HCT116 (cell line): ENCODE results near the gene CIT. TPM values are rescaled to one million over a fixed set of nuclear protein-coding genes. Genes with fewer than 3 reads are reported as not detected.
A peak's percentile ranks its signal among the peaks of the same experiment; 100 is the strongest.

Experiments
- ATAC-seq: fragments of 200-7000 bp; cut with Tn5 transposase; 2 replicates; pipeline ENCODE4 v1.9.1; 2020; ENCODE audit warnings: mild to moderate bottlenecking, moderate library complexity
- BruUV-seq: library from RNA; stranded (reverse); fragments of 400-500 nt; replicated peaks from 2 replicates; lab custom pipeline; 2021; lab: Mats Ljungman, UMichigan
- CTCF ChIA-PET: fragments of 300-600 bp; sonication (Branson Sonifier 250); formaldehyde crosslinking; loops from one replicate; lab custom pipeline; 2021; ENCODE audit warnings: antibody characterized with exemption; lab: Charles Lee
- POLR2A ChIA-PET: fragments of 300-600, 350-600 bp; sonication (Branson Sonifier 250); formaldehyde crosslinking; loops from one replicate; lab custom pipeline; 2021; ENCODE audit warnings: antibody characterized with exemption; lab: Charles Lee
- RAD21 ChIA-PET, 2 experiments: fragments of 300-600 bp; sonication (Branson Sonifier 250); formaldehyde crosslinking; loops; one replicate each; lab custom pipeline; 2023; ENCODE audit warnings: low total read pairs in 2 of 2; ENCODE audit not compliant: uncharacterized antibody in 2 of 2, unreplicated experiment in 2 of 2, low non-redundant PET in 1 of 2; lab: Charles Lee
- DNase-seq: peaks from one replicate; pipeline ENCODE4 v3.0.0-alpha.2; 2010; ENCODE audit warnings: low read depth, low spot score
- H2AFZ ChIP-seq: fragments of 200-600 bp; shearing (Covaris generic), sonication (generic); 2 replicates; pipeline ENCODE4 v1.6.1; 2017; ENCODE audit warnings: low read depth, mixed run types, mixed read lengths, antibody characterized with exemption, low read length; ENCODE audit not compliant: poor library complexity, severe bottlenecking
- H3K27ac ChIP-seq: 2 replicates; pipeline ENCODE4 v1.5.1; 2012; ENCODE audit warnings: low read depth, low read length
- H3K27me3 ChIP-seq: fragments of 200-600 bp; sonication (generic); 2 replicates; pipeline ENCODE4 v1.6.1; 2016; ENCODE audit warnings: mixed run types, low read length, mixed read lengths; ENCODE audit not compliant: insufficient read depth
- H3K36me3 ChIP-seq, 2 experiments: fragments of 200-500 bp in 1 of 2; fragments of 200-600 bp in 1 of 2; sonication (Bioruptor generic) in 1 of 2; sonication (generic) in 1 of 2; 2 replicates each; pipeline versions ENCODE4 v1.5.1 to v1.6.1; 2014 to 2016; ENCODE audit warnings: low read length in 2 of 2, inconsistent platforms in 1 of 2, mixed read lengths in 1 of 2, mixed run types in 1 of 2; ENCODE audit not compliant: insufficient read depth in 2 of 2, control insufficient read depth in 1 of 2
- H3K4me1 ChIP-seq, 2 experiments: fragments of 200-600 bp in 1 of 2; sonication (generic) in 1 of 2; 2 replicates each; pipeline versions ENCODE4 v1.5.1 to v1.6.1; 2012 to 2017; ENCODE audit warnings: low read length in 2 of 2, inconsistent platforms in 1 of 2, mild to moderate bottlenecking in 1 of 2, mixed read lengths in 1 of 2, mixed run types in 1 of 2, moderate library complexity in 1 of 2; ENCODE audit not compliant: insufficient read depth in 2 of 2, control insufficient read depth in 1 of 2
- H3K4me2 ChIP-seq: fragments of 200-600 bp; sonication (generic); 2 replicates; pipeline ENCODE4 v1.6.1; 2017; ENCODE audit warnings: mixed run types, low read length, mixed read lengths
- H3K4me3 ChIP-seq, 2 experiments: fragments of 200-600 bp in 1 of 2; sonication (generic) in 1 of 2; replicated peaks in 1 of 2; 2 replicates each; pipeline ENCODE4 v1.5.1; 2011 to 2016; ENCODE audit warnings: low read length in 2 of 2, control low read depth in 1 of 2, low read depth in 1 of 2, mild to moderate bottlenecking in 1 of 2, mixed read lengths in 1 of 2, mixed run types in 1 of 2
- H3K79me2 ChIP-seq: fragments of 200-600 bp; sonication (generic); 2 replicates; pipeline ENCODE4 v1.6.1; 2017; ENCODE audit warnings: mild to moderate bottlenecking, mixed run types, low read length, moderate library complexity, mixed read lengths; ENCODE audit not compliant: insufficient read depth
- H3K9ac ChIP-seq: fragments of 200-600 bp; sonication (generic); 2 replicates; pipeline ENCODE4 v1.6.1; 2016; ENCODE audit warnings: low read length, mixed read lengths
- H3K9me2 ChIP-seq: fragments of 200-600 bp; sonication (generic), shearing (Covaris generic); 2 replicates; pipeline ENCODE4 v1.6.1; 2017; ENCODE audit warnings: mixed run types, mild to moderate bottlenecking, moderate library complexity; ENCODE audit not compliant: insufficient read depth
- H3K9me3 ChIP-seq, 2 experiments: fragments of 200-500 bp in 1 of 2; fragments of 200-600 bp in 1 of 2; sonication (Bioruptor generic) in 1 of 2; sonication (generic) in 1 of 2; 2 replicates each; pipeline ENCODE4 v1.6.1; 2014 to 2017; ENCODE audit warnings: low read length in 2 of 2, mixed read lengths in 2 of 2, inconsistent platforms in 1 of 2, low read depth in 1 of 2, mild to moderate bottlenecking in 1 of 2, mixed run types in 1 of 2, moderate library complexity in 1 of 2; ENCODE audit not compliant: control insufficient read depth in 1 of 2, insufficient read depth in 1 of 2
- H4K20me1 ChIP-seq: fragments of 200-600 bp; sonication (generic), shearing (Covaris generic); 2 replicates; pipeline ENCODE4 v1.6.1; 2017; ENCODE audit warnings: mixed run types, mild to moderate bottlenecking, moderate library complexity; ENCODE audit not compliant: insufficient read depth
- ELF1 ChIP-seq: IDR thresholded peaks from 2 replicates; pipeline ENCODE4 v1.6.1; 2012; ENCODE audit warnings: low read depth, borderline replicate concordance
- EZH2 ChIP-seq: fragments of 200-600 bp; sonication (generic); IDR thresholded peaks from 2 replicates; pipeline ENCODE4 v1.6.1; 2017; ENCODE audit warnings: antibody characterized with exemption, mixed run types
- RAD21 ChIP-seq: IDR thresholded peaks from 2 replicates; pipeline ENCODE4 v1.6.1; 2012; ENCODE audit warnings: low read depth, mild to moderate bottlenecking
- SIN3A ChIP-seq: IDR thresholded peaks from 2 replicates; pipeline ENCODE4 v1.6.1; 2012; ENCODE audit warnings: low read depth
- YY1 ChIP-seq: IDR thresholded peaks from 2 replicates; pipeline ENCODE4 v1.6.1; 2011; ENCODE audit warnings: low read length, low read depth, moderate library complexity, mild to moderate bottlenecking; ENCODE audit not compliant: insufficient replicate concordance; ENCODE audit errors: extremely low read depth
- ZBTB33 ChIP-seq: IDR thresholded peaks from 2 replicates; pipeline ENCODE4 v1.6.1; 2011; ENCODE audit warnings: mild to moderate bottlenecking, low read length, moderate library complexity; ENCODE audit not compliant: insufficient replicate concordance; ENCODE audit errors: extremely low read depth
- ZFX ChIP-seq: fragments of 450-650 bp; IDR thresholded peaks from 2 replicates; pipeline ENCODE4 v1.6.1; 2017
- intact Hi-C: fragments of 100-400 bp; cut with micrococcal nuclease; formaldehyde crosslinking; loops from 2 replicates; pipeline ENCODE4 v1.10.0; 2022
- total RNA-seq: library from RNA; stranded (reverse); gene quantifications from one replicate; pipeline ENCODE4 v1.2.1, GENCODE V29; 2021; ENCODE audit not compliant: unreplicated experiment

Gene CIT
- total RNA-seq, 1 experiment from 2014 or later: 54.2 TPM

- no peak overlapping the region for H3K4me2 ChIP-seq
- no peaks in the 10 kb centered on the region for H3K27me3 ChIP-seq
- H2AFZ ChIP-seq: no peak overlapping the region
- CTCF ChIA-PET: interaction anchor here (1.9 kb wide), 1 partner anchor 9 kb away, joined by 6 read pairs; no protein-coding TSS in a partner anchor
- TSS peak; percentile 15 for BruUV-seq
- no peaks in the 10 kb centered on the region for H3K9me3 ChIP-seq
- H3K9ac ChIP-seq: no peak overlapping the region
- ATAC-seq: no peak
- RAD21 ChIA-PET: no interaction called here
- no peaks in the 10 kb centered on the region for H4K20me1 ChIP-seq
- H3K4me3 ChIP-seq: no peak overlapping the region
- POLR2A ChIA-PET: no interaction called here
- H3K79me2 ChIP-seq: no peaks in the 10 kb centered on the region
- intact Hi-C loops: no loop called here
- H3K27ac ChIP-seq: no peak overlapping the region
- no peaks in the 10 kb centered on the region for H3K4me1 ChIP-seq
- H3K9me2 ChIP-seq: no peaks in the 10 kb centered on the region
- H3K36me3 ChIP-seq: peaks cover 9 to 18% of the 10 kb centered on the region in 2 experiments; a peak in 3 of 4 replicates
- TF ChIP-seq EZH2 (no peak), ZFX (no peak), SIN3A (no peak), ZBTB33 (no peak), ELF1 (no peak)
- DNase-seq: no peak
Measured at GRCh38 chr12:119686776-119687175, 190.3 kb downstream of the CIT start.

GRCh38 chr12:119686355-119686754, 190.8 kb downstream of the CIT start:
- no peak overlapping the region for H2AFZ ChIP-seq
- no peak overlapping the region for H3K4me2 ChIP-seq
- no TSS peak for BruUV-seq
- H3K27ac ChIP-seq: no peak overlapping the region
- intact Hi-C loops: no loop called here
- peaks cover 9 to 18% of the 10 kb centered on the region in 2 experiments; a peak in 3 of 4 replicates for H3K36me3 ChIP-seq
- H3K4me3 ChIP-seq: no peak overlapping the region
- DNase-seq (no peak), ATAC-seq (no peak)
- H3K9me3 ChIP-seq: no peaks in the 10 kb centered on the region
- ChIA-PET CTCF (interaction anchor here (1.9 kb wide), 1 partner anchor 9 kb away, joined by 6 read pairs; no protein-coding TSS in a partner anchor), RAD21 (no interaction called here)
- H3K27me3 ChIP-seq: no peaks in the 10 kb centered on the region
- H3K9me2 ChIP-seq: no peaks in the 10 kb centered on the region
- H3K9ac ChIP-seq: no peak overlapping the region
- TF ChIP-seq ELF1: no peak
- no peak for TF ChIP-seq RAD21
- TF ChIP-seq YY1: no peak
- TF ChIP-seq, all 23 proteins: peak for 0
- H3K79me2 ChIP-seq: no peaks in the 10 kb centered on the region
- no peaks in the 10 kb centered on the region for H3K4me1 ChIP-seq
- no peaks in the 10 kb centered on the region for H4K20me1 ChIP-seq
- POLR2A ChIA-PET: no interaction called here
